ENCODE measurements around the gene MAGI2. TPM values are rescaled to one million over a fixed set of nuclear protein-coding genes. Genes with fewer than 3 reads are reported as not detected.

Gene MAGI2
- total and polyA plus RNA-seq, 8 donors, result 1.3 to 4.0 (median 2.0) TPM

- H3K9me3 ChIP-seq, result no peaks in the 10 kb centered on the region
- DNase-seq (peak in 4 of 6 donors; percentile 19 to 61 (median 43)), FAIRE-seq (no peak), ATAC-seq (peak; percentile 62 to 96 (median 82))
- intact Hi-C loops (cut with DNase I), result no loop called here
- TF ChIP-seq CTCF (IDR thresholded peaks at IDR 0.05), result no peak
- no peak overlapping the region for H3K27ac ChIP-seq
- peaks cover 2 to 7% (median 5%) of the 10 kb centered on the region in 3 donors for H3K4me1 ChIP-seq
- H3K36me3 ChIP-seq, result no peaks in the 10 kb centered on the region
- WGBS, 2 donors, result 10 to 20% methylated on average over 1 of the region's 1 CpG
- H3K27me3 ChIP-seq, result no peaks in the 10 kb centered on the region
- no peak overlapping the region for H3K4me3 ChIP-seq
Observed at GRCh38 chr7:78736548-78736947, 716.9 kb downstream of the MAGI2 start.

DNA sequence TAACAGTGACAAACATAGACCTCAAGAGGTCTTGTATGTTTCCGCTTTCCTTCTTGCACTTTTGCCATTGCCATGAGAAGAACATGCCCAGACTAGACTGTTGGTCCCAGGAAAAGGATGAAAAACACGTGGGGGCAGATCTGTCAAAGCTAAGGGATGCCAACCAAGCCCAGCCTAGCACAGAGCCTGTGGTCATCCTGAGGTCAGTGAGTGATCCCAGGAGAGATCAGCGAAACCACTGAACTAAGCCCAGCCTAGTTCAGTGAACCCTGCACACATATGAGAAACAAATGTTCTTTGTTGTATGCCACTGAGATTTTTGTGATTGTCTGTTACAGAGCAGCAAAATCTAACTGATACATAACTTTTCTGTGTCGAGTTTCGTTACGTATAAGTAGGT lies 718.8 kb downstream of the MAGI2 start:
- intact Hi-C loops (cut with DNase I), result no loop called here
- peaks cover 2 to 7% (median 5%) of the 10 kb centered on the region in 3 donors for H3K4me1 ChIP-seq
- H3K4me3 ChIP-seq, result no peak overlapping the region
- H3K27ac ChIP-seq, result no peak overlapping the region
- no peaks in the 10 kb centered on the region for H3K36me3 ChIP-seq
- no peak for TF ChIP-seq CTCF (IDR thresholded peaks at IDR 0.05)
- no peaks in the 10 kb centered on the region for H3K9me3 ChIP-seq
- WGBS, 2 donors, result 91 to 92% methylated on average over 6 of the region's 6 CpGs
- H3K27me3 ChIP-seq, result no peaks in the 10 kb centered on the region
- no peak for ATAC-seq
- DNase-seq, result no peak
- FAIRE-seq, result no peak

GRCh38 chr7:78720066-78720465 lies 733.4 kb downstream of the MAGI2 start:
- TF ChIP-seq CTCF (IDR thresholded peaks at IDR 0.05), result no peak
- Histone ChIP-seq H3K4me1 (no peaks in the 10 kb centered on the region), H3K27me3 (no peaks in the 10 kb centered on the region), H3K36me3 (no peaks in the 10 kb centered on the region), H3K9me3 (no peaks in the 10 kb centered on the region), H3K4me3 (no peak overlapping the region), H3K27ac (no peak overlapping the region)
- ATAC-seq (peak in 3 of 4 donors; percentile 35 to 89 (median 65)), DNase-seq (no peak), FAIRE-seq (no peak)
- intact Hi-C loops (cut with DNase I), result no loop called here

DNA sequence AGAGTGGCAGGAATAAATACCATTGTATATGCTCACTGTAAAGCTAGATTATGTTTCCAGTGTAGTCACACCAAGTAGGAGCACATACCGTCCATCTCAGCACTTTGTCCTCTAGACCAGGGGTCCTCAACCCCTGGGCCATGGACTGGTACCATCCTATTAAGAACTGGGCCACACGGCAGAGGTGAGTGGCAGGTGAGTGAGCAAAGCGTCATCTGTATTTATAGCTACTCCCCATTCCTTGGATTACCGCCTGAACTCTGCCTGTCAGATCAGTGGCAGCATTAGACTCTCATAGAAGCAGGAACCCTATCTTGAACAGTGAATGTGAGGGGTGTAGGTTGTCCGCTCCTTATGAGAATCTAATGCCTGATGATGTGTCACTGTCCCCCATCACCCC lies 735.3 kb downstream of the MAGI2 start:
- Histone ChIP-seq H3K27ac (no peak overlapping the region), H3K27me3 (no peaks in the 10 kb centered on the region), H3K4me3 (no peak overlapping the region), H3K9me3 (no peaks in the 10 kb centered on the region), H3K36me3 (no peaks in the 10 kb centered on the region), H3K4me1 (no peaks in the 10 kb centered on the region)
- FAIRE-seq (no peak), DNase-seq (no peak), ATAC-seq (no peak)
- WGBS, 2 donors, result 75 to 85% methylated on average over 5 of the region's 5 CpGs
- TF ChIP-seq CTCF (IDR thresholded peaks at IDR 0.05), result no peak
- intact Hi-C loops (cut with DNase I), result no loop called here

DNA sequence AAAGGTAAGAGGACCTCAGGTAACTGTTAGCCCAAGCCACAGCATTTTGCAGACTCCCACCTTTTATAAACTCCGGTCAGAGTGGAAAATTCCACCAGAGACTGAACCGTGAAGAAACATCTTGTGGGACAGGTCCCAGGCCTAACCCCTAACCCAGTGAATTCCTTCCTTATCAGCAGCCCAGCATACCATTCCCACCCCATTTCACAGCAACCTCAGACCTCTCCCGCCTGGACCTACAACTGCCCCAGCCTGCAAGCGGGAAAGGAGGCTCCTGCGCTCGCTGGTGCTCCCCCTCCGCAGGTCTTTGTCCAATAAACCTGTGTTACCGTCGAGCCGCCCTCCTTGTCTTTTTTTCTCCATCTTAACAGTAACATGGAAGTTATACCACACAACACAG lies 736.6 kb downstream of the MAGI2 start:
- no peak for FAIRE-seq
- ATAC-seq, result no peak
- H3K4me1 ChIP-seq, result no peaks in the 10 kb centered on the region
- no peaks in the 10 kb centered on the region for H3K27me3 ChIP-seq
- H3K9me3 ChIP-seq, result no peaks in the 10 kb centered on the region
- no peak for TF ChIP-seq CTCF (IDR thresholded peaks at IDR 0.05)
- no peak for DNase-seq
- H3K4me3 ChIP-seq, result no peak overlapping the region
- H3K36me3 ChIP-seq, result no peaks in the 10 kb centered on the region
- no peak overlapping the region for H3K27ac ChIP-seq
- intact Hi-C loops (cut with DNase I), result no loop called here
- WGBS, 2 donors, result 77 to 83% methylated on average over 10 of the region's 10 CpGs

Data from pancreas (tissue), 10 donors.